ENCODE results near the gene ANKRD13C. TPM values are rescaled to one million over a fixed set of nuclear protein-coding genes. Genes with fewer than 3 reads are reported as not detected.
A peak's percentile ranks its signal among the peaks of the same experiment; 100 is the strongest.

Gene ANKRD13C
- total and polyA plus RNA-seq, 2 of the 4 experiments (the other 2 are of a cell fraction), result 8.3 to 10.9 TPM

GRCh38 chr1:70210820-70211219, 143.7 kb downstream of the ANKRD13C start:
- ChIA-PET CTCF (no interaction called here), POLR2A (ENCODE audit: unreplicated experiment) (interaction anchor here (0.6 kb wide), 1 partner anchor 24 kb away, joined by 3 read pairs; no protein-coding TSS in a partner anchor)
- Histone ChIP-seq H3K9me3 (ENCODE audit: control insufficient read depth, insufficient read depth, low read length) (no peaks in the 10 kb centered on the region), H3K23ac (ENCODE audit: low read depth, low read length) (no peak overlapping the region), H3K27me3 (ENCODE audit: control insufficient read depth, insufficient read depth, low read length) (no peaks in the 10 kb centered on the region), H3K27ac (ENCODE audit: insufficient read depth, low read length) (no peak overlapping the region), H3K79me1 (ENCODE audit: low read depth in 1 of 2, low read length in 2 of 2) (peaks cover 4 to 29% of the 10 kb centered on the region in 2 experiments; a peak in 3 of 4 replicates), H2AFZ (replicated peaks; ENCODE audit: low read length, poor library complexity) (no peak overlapping the region), H4K5ac (ENCODE audit: low read depth, low read length) (no peak overlapping the region), H3K18ac (ENCODE audit: low read depth, low read length) (no peak overlapping the region), H4K20me1 (ENCODE audit: insufficient read depth, low read length) (peaks cover 37% of the 10 kb centered on the region), H4K91ac (ENCODE audit: insufficient read depth, low read depth, low read length) (no peak overlapping the region), H3K14ac (replicated peaks; ENCODE audit: low read depth, low read length) (no peak overlapping the region), H3K4me2 (ENCODE audit: low read depth, low read length) (no peak overlapping the region), H2BK5ac (ENCODE audit: low read depth, low read length, poor library complexity, severe bottlenecking) (no peak overlapping the region), H3K56ac (ENCODE audit: extremely low read depth, insufficient read depth, low read length) (no peak overlapping the region), H2AK5ac (ENCODE audit: low read depth, low read length) (no peak overlapping the region), H3K4ac (ENCODE audit: low read depth, low read length) (no peak overlapping the region), H2BK15ac (ENCODE audit: low read depth, low read length) (no peak overlapping the region), H3K9me1 (ENCODE audit: insufficient read depth, low read length) (peaks cover 10% of the 10 kb centered on the region; the same call in 1 of the 2 replicates), H3K36me3 (ENCODE audit: control insufficient read depth, insufficient read depth, low read length) (peaks cover 15% of the 10 kb centered on the region), H2BK20ac (ENCODE audit: low read depth, low read length) (no peak overlapping the region), H4K8ac (ENCODE audit: low read depth in 2 of 2, low read length in 2 of 2) (no peak overlapping the region), H3K4me1 (ENCODE audit: control insufficient read depth, insufficient read depth, low read length) (peaks cover 1% of the 10 kb centered on the region; the same call in 1 of the 2 replicates), H3K9ac (ENCODE audit: low read depth, low read length) (no peak overlapping the region), H2BK120ac (ENCODE audit: low read depth, low read length) (no peak overlapping the region), H3K4me3 (ENCODE audit: insufficient read depth, low read depth, low read length) (no peak overlapping the region), H2AK9ac (replicated peaks; ENCODE audit: low read depth, low read length, poor library complexity) (no peak overlapping the region)
- DNase-seq (peak; percentile 30), ATAC-seq (ENCODE audit: low read depth) (no peak)
- no TSS peak for BruUV-seq (replicated peaks)
- WGBS, 2 experiments (ENCODE audit: extremely low coverage in 2 of 2, insufficient read length in 1 of 2), result no CpG with 5 or more reads among the region's 1 CpG
- dilution Hi-C loops (cut with HindIII; ENCODE audit: low sequenced_read_pairs, unreplicated experiment), result no loop called here
- intact Hi-C loops (cut with micrococcal nuclease), result no loop called here
- TF ChIP-seq RAD21 (IDR thresholded peaks at IDR 0.05; ENCODE audit: low read length) (no peak), CEBPB (IDR thresholded peaks at IDR 0.05; ENCODE audit: low read depth, low read length) (no peak), ELK1 (IDR thresholded peaks at IDR 0.05; ENCODE audit: borderline replicate concordance, low read depth, low read length) (no peak)
- in situ Hi-C loops (cut with MboI; ENCODE audit: low sequenced_read_pairs), result no loop called here

Other genes starting within 250 kb of the ANKRD13C start
- gene LRRC40, start 149.1 kb downstream of the ANKRD13C start, total RNA-seq (2012; rRNA removed), result 17.4 and 28.1 TPM in 2 replicates
- gene LRRC40, start 149.1 kb downstream of the ANKRD13C start, polyA plus RNA-seq (2012; rRNA removed), result 8.5 and 11.1 TPM in 2 replicates
- gene SRSF11, start 133.3 kb downstream of the ANKRD13C start, total RNA-seq (2012; rRNA removed), result 94.5 and 116 TPM in 2 replicates
- gene SRSF11, start 133.3 kb downstream of the ANKRD13C start, polyA plus RNA-seq (2012; rRNA removed), result 141 and 149 TPM in 2 replicates
- gene CTH, start 56.5 kb upstream of the ANKRD13C start, total RNA-seq (2012; rRNA removed), result 2.5 and 2.7 TPM in 2 replicates
- gene CTH, start 56.5 kb upstream of the ANKRD13C start, polyA plus RNA-seq (2012; rRNA removed), result 2.8 and 3.0 TPM in 2 replicates